ENCODE measurements around the gene EGF. TPM values are rescaled to one million over a fixed set of nuclear protein-coding genes. Genes with fewer than 3 reads are reported as not detected.

EGF gene
- total RNA-seq, 1 experiment from 2014 or later: 1.5 TPM

DNA sequence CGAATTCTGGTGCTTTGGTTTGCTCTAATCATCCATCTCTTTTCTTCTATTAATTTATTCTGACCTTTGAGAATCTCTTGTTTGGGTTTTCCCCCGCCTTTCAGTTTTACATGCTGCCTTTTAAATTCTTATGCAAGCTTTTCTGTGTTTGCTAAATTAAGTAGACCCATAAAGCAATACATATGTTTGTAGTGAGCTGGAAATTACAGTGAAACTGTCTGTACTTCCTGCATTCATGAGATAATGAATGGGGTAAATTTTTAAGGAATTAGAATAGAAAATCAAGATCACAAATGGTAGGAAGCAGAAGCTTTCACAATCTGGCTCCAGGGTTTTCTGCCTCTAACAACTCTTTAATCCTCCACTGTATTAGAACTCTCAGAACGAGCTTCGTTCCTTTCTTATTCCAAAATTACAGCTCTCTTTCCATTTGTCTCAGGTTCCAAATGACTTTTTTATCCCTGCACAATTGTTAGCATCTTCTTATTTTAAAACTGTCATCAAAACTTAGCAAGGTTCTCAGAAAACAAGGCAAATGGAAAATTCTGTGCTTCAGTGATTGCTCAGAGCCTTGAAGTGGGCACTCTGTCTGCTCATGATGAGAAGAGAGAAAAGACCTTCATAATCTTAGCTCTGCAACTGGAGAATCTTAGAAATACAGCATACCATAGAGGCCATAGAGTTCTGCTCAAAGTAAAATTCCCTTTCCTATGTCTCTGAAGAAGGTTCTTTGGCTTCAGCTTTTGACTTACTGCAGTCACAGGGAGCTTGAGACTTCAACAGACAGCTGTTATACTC, 108.2 kb downstream of the EGF start:
- no peak overlapping the region for H2AFZ ChIP-seq (ENCODE audit: low read length)

More for the DNA sequence above, 108.2 kb downstream of the EGF start:
- DNase-seq: no peak
- no peak overlapping the region for H4K5ac ChIP-seq (ENCODE audit: insufficient read length, low read depth, low read length)
- H3K79me2 ChIP-seq (ENCODE audit: insufficient read depth, low read length): no peaks in the 10 kb centered on the region
- peaks cover 0 to 11% (median 6%) of the 10 kb centered on the region in 3 experiments; a peak in 4 of 7 replicates for H3K36me3 Mint-ChIP-seq (ENCODE audit: insufficient read depth in 1 of 3, low read depth in 3 of 3)
- peaks cover 2% of the 10 kb centered on the region; the same call in 1 of the 2 replicates for H3K4me1 ChIP-seq (ENCODE audit: insufficient read depth, low read length)
- no peak overlapping the region for H2BK15ac ChIP-seq (ENCODE audit: low read depth, low read length)
- H3K18ac ChIP-seq (ENCODE audit: insufficient read length, low read depth, low read length): no peak overlapping the region
- peaks cover 8 to 10% of the 10 kb centered on the region in 2 experiments; a peak in 4 of 5 replicates for H3K9me3 Mint-ChIP-seq
- no peaks in the 10 kb centered on the region for H3K23me2 ChIP-seq (ENCODE audit: insufficient read length, low read depth, low read length, poor library complexity, severe bottlenecking)
- H3K56ac ChIP-seq (ENCODE audit: insufficient read length, low read depth, low read length): no peak overlapping the region
- no peak overlapping the region for H3K14ac ChIP-seq (ENCODE audit: insufficient read depth, low read length)
- H2BK120ac ChIP-seq (ENCODE audit: low read depth, low read length, poor library complexity, severe bottlenecking): no peak overlapping the region
- H3K9ac ChIP-seq (ENCODE audit: extremely low read depth, insufficient read length, low read length): no peak overlapping the region
- no peaks in the 10 kb centered on the region for H3K27me3 ChIP-seq (ENCODE audit: insufficient read depth, low read length)
- no peak overlapping the region for H2BK5ac ChIP-seq (ENCODE audit: insufficient read length, low read length)
- H4K8ac ChIP-seq (replicated peaks; ENCODE audit: insufficient read length, low read depth, low read length): no peak overlapping the region
- no peak overlapping the region for H3K23ac ChIP-seq (ENCODE audit: insufficient read length, low read depth, low read length)
- H4K91ac ChIP-seq (ENCODE audit: insufficient read length, low read depth, low read length): no peak overlapping the region
- WGBS (ENCODE audit: extremely low coverage, insufficient read length, low lambda C conversion rate): no CpG with 5 or more reads among the region's 4 CpGs
- no peak overlapping the region for H3T11ph ChIP-seq (ENCODE audit: low read length)
- no peak overlapping the region for H2AK5ac ChIP-seq (ENCODE audit: insufficient read length, low read length)
- H3K4me2 ChIP-seq (ENCODE audit: insufficient read depth, insufficient read length, low read length): no peak overlapping the region
- H3K27ac ChIP-seq (ENCODE audit: insufficient read length, low read depth, low read length): no peak overlapping the region
- no peak overlapping the region for H2BK12ac ChIP-seq (ENCODE audit: insufficient read length, low read depth, low read length)
- no peak overlapping the region for H2BK20ac ChIP-seq (ENCODE audit: low read depth, low read length, poor library complexity, severe bottlenecking)
- H3K4me3 Mint-ChIP-seq: no peak overlapping the region
- H3K27me3 Mint-ChIP-seq (ENCODE audit: low read depth): no peaks in the 10 kb centered on the region
- peaks cover 15 to 20% of the 10 kb centered on the region in 2 experiments for H3K4me1 Mint-ChIP-seq
- no peak overlapping the region for H3K4ac ChIP-seq (ENCODE audit: low read depth, low read length)
- peak overlapping the region in 1 of 3 experiments; percentile 46; a peak in 2 of 7 replicates for H3K27ac Mint-ChIP-seq
- TF ChIP-seq, protein P1, sequence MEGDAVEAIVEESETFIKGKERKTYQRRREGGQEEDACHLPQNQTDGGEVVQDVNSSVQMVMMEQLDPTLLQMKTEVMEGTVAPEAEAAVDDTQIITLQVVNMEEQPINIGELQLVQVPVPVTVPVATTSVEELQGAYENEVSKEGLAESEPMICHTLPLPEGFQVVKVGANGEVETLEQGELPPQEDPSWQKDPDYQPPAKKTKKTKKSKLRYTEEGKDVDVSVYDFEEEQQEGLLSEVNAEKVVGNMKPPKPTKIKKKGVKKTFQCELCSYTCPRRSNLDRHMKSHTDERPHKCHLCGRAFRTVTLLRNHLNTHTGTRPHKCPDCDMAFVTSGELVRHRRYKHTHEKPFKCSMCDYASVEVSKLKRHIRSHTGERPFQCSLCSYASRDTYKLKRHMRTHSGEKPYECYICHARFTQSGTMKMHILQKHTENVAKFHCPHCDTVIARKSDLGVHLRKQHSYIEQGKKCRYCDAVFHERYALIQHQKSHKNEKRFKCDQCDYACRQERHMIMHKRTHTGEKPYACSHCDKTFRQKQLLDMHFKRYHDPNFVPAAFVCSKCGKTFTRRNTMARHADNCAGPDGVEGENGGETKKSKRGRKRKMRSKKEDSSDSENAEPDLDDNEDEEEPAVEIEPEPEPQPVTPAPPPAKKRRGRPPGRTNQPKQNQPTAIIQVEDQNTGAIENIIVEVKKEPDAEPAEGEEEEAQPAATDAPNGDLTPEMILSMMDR (conservative IDR thresholded peaks at IDR 0.05): no peak
- no peaks in the 10 kb centered on the region for H4K20me1 ChIP-seq (ENCODE audit: control insufficient read depth, insufficient read depth, insufficient read length)
- H3K9me3 ChIP-seq (ENCODE audit: control insufficient read depth, low read depth, low read length): no peaks in the 10 kb centered on the region
- H3K79me1 ChIP-seq (ENCODE audit: insufficient read depth, low read depth, low read length, poor library complexity, severe bottlenecking): no peaks in the 10 kb centered on the region
